SHP77 treated with DMSO at 0.1 percent for 48 hours (cell line): ENCODE data around the gene SYNE3.

Experiments
- DNase-seq: peaks from one replicate; lab custom pipeline; 2025; lab: John Stamatoyannopoulos, UW

The SYNE3 gene

GRCh38 chr14:95474941-95475340, 41.5 kb downstream of the SYNE3 start:
- no peak for DNase-seq

GRCh38 chr14:95474486-95474885, 42.0 kb downstream of the SYNE3 start:
- DNase-seq = no peak

GRCh38 chr14:95472819-95473251, 43.6 kb downstream of the SYNE3 start:
- DNase-seq = no peak

GRCh38 chr14:95471476-95471875, 45.0 kb downstream of the SYNE3 start:
- DNase-seq = no peak

GRCh38 chr14:95471016-95471415, 45.4 kb downstream of the SYNE3 start:
- DNase-seq = no peak

- no peak for DNase-seq
Measured at GRCh38 chr14:95469134-95469481, 47.3 kb downstream of the SYNE3 start.

GRCh38 chr14:95468448-95469133, 47.9 kb downstream of the SYNE3 start:
- DNase-seq = no peak

- DNase-seq = no peak
Measured at GRCh38 chr14:95467657-95468056, 48.8 kb downstream of the SYNE3 start.

GRCh38 chr14:95467232-95467631, 49.2 kb downstream of the SYNE3 start:
- DNase-seq = no peak
